GM19324 (cell line): ENCODE results near the gene MCM6.

ENCODE experiments used
- ATAC-seq: cut with Tn5 transposase; IDR thresholded peaks from one replicate; pipeline ENCODE4 v1.9.1; 2021; ENCODE audit warnings: mild to moderate bottlenecking, moderate library complexity; ENCODE audit not compliant: unreplicated experiment, low FRiP score

The MCM6 gene

GRCh38 chr2:135870571-135870970 lies 5.7 kb downstream of the MCM6 start:
- ATAC-seq: no peak

GRCh38 chr2:135863233-135863632 lies 13.0 kb downstream of the MCM6 start:
- no peak for ATAC-seq

- no peak for ATAC-seq
These were observed 13.5 kb downstream of the MCM6 start for GRCh38 chr2:135862718-135863117.

GRCh38 chr2:135853401-135853800 lies 22.8 kb downstream of the MCM6 start:
- ATAC-seq: no peak

- ATAC-seq: no peak
These were observed 24.4 kb downstream of the MCM6 start for GRCh38 chr2:135851858-135852257.

GRCh38 chr2:135850892-135851668 lies 25.2 kb downstream of the MCM6 start:
- ATAC-seq: no peak

GRCh38 chr2:135849087-135849486 lies 27.2 kb downstream of the MCM6 start:
- ATAC-seq: no peak

GRCh38 chr2:135845997-135846396 lies 30.2 kb downstream of the MCM6 start:
- ATAC-seq: no peak

GRCh38 chr2:135845257-135845656 lies 31.0 kb downstream of the MCM6 start:
- no peak for ATAC-seq

GRCh38 chr2:135844301-135844895 lies 31.8 kb downstream of the MCM6 start:
- no peak for ATAC-seq

- no peak for ATAC-seq
These were observed 32.6 kb downstream of the MCM6 start for GRCh38 chr2:135843671-135844070.

GRCh38 chr2:135840601-135841000 lies 35.6 kb downstream of the MCM6 start:
- ATAC-seq: no peak

GRCh38 chr2:135839713-135840112 lies 36.5 kb downstream of the MCM6 start:
- ATAC-seq: no peak

GRCh38 chr2:135838502-135838901 lies 37.7 kb downstream of the MCM6 start:
- ATAC-seq: no peak

- ATAC-seq: no peak
These were observed 39.5 kb downstream of the MCM6 start, which contains the start of gene LCT for GRCh38 chr2:135836596-135837270. LCT (minus strand) TSS chr2:135837184; CDS start chr2:135837169, 15 bp downstream.

GRCh38 chr2:135832891-135833290 lies 43.4 kb downstream of the MCM6 start:
- ATAC-seq: no peak

- ATAC-seq: no peak
These were observed 44.9 kb downstream of the MCM6 start for GRCh38 chr2:135831180-135831812.

GRCh38 chr2:135829378-135830135 lies 46.7 kb downstream of the MCM6 start:
- no peak for ATAC-seq

- ATAC-seq: no peak
These were observed 49.7 kb downstream of the MCM6 start for GRCh38 chr2:135826544-135826943.

GRCh38 chr2:135825550-135826176 lies 50.6 kb downstream of the MCM6 start:
- no peak for ATAC-seq
